GM12872 (cell line): Measurements from ENCODE around the gene MCM3AP.

Source experiments
- TF ChIP-seq, protein P1 (sequence below): IDR thresholded peaks from 3 replicates; pipeline ENCODE4 v1.5.1; 2011; ENCODE audit warnings: low read depth, mild to moderate bottlenecking, low read length, moderate library complexity; ENCODE audit not compliant: insufficient read depth

Gene MCM3AP

GRCh38 chr21:46284733-46285132 lies 678 bp downstream of the MCM3AP start:
- TF ChIP-seq, protein P1, sequence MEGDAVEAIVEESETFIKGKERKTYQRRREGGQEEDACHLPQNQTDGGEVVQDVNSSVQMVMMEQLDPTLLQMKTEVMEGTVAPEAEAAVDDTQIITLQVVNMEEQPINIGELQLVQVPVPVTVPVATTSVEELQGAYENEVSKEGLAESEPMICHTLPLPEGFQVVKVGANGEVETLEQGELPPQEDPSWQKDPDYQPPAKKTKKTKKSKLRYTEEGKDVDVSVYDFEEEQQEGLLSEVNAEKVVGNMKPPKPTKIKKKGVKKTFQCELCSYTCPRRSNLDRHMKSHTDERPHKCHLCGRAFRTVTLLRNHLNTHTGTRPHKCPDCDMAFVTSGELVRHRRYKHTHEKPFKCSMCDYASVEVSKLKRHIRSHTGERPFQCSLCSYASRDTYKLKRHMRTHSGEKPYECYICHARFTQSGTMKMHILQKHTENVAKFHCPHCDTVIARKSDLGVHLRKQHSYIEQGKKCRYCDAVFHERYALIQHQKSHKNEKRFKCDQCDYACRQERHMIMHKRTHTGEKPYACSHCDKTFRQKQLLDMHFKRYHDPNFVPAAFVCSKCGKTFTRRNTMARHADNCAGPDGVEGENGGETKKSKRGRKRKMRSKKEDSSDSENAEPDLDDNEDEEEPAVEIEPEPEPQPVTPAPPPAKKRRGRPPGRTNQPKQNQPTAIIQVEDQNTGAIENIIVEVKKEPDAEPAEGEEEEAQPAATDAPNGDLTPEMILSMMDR, result no peak

DNA sequence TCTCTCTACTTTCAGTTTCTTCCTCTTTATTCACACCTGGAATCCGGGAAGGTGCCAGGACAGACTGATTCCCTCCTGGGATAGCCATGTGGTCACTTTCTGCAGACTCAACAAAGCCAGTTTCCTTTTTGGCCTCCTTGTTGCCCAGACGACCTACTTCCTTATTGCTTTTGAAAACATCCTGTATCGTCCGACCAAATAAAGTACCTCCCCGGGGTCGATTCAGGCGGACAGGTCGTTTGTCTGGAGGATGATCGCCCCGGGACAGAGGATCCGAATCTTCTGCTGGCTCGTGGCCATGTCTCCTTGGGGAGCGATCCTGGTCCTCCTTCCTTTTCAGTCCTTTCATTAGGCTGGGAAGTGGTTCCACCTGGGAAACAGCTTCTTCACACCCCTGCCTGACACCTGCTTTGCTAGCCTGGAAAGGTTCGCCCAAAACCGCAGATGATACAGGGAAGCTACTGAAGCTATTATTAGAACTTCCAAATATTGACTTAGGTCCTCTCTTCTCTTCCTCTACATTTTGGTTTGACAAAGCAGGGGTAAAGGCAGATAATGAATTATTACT lies 1.2 kb downstream of the MCM3AP start:
- TF ChIP-seq, protein P1, result no peak

GRCh38 chr21:46274797-46275390 lies 10.5 kb downstream of the MCM3AP start:
- TF ChIP-seq, protein P1, result no peak

- TF ChIP-seq, protein P1, result no peak
Measured at GRCh38 chr21:46273341-46273740, 12.1 kb downstream of the MCM3AP start.

DNA sequence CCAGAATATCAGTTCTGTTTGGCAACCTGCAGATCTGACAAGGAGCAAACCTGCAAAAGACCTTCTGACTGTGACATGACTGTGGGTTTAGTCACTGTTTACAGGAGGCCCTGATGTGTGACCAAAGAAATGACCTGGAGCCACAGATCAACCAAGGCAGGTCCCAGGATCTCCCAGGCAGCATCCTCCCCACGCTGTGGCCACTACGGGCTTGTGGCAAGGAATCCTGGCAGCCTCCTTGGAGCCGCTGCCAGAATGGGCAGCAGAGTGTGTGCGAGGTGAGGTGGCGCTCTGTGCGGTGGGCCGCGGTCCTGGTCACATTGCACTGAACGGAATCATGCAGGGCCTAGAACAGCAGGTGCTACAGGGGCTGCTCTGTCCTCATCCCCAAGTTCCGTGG lies 15.9 kb downstream of the MCM3AP start:
- TF ChIP-seq, protein P1, result no peak

DNA sequence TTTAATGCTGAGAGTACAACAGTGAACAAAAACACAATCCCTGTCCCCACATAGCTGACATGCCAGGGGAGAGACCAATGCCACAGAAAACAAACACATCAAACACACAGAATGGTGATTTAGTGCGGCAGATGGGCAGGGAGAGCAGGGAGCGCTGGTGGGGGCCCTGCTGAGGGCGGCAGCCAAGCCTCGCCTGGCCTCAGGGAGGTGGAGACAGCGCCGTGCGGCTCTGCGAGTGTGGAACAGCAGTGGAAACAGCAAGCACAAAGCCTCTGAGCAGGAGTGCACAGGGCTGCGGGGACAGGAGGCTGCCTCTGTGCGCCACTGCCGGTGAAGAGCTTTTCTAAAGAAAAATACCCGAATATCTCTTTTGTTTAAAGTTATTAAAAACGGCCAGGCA lies 17.0 kb downstream of the MCM3AP start:
- TF ChIP-seq, protein P1, result no peak

GRCh38 chr21:46266946-46267345 lies 18.5 kb downstream of the MCM3AP start:
- TF ChIP-seq, protein P1, result no peak
